Parathyroid adenoma (tissue), 2 donors: ENCODE results near the gene PLCXD3.
A peak's percentile ranks its signal among the peaks of the same experiment; 100 is the strongest.

Experiments used
- H2AFZ ChIP-seq: fragments of 300-600 bp; sonication (generic); one replicate; pipeline ENCODE4 v1.7.0; 2017; ENCODE audit warnings: antibody characterized with exemption, mild to moderate bottlenecking
- H3K27ac ChIP-seq: fragments of 300-600 bp; sonication (generic); one replicate; pipeline ENCODE4 v1.7.0; 2017
- H3K27me3 ChIP-seq: fragments of 300-600 bp; sonication (generic); one replicate; pipeline ENCODE4 v1.7.0; 2017; ENCODE audit warnings: low read length; ENCODE audit not compliant: control insufficient read depth, insufficient read depth
- H3K36me3 ChIP-seq: fragments of 300-600 bp; sonication (generic); one replicate; pipeline ENCODE4 v1.7.0; 2017; ENCODE audit warnings: low read length; ENCODE audit not compliant: control insufficient read depth, insufficient read depth
- H3K4me1 ChIP-seq: fragments of 300-600 bp; sonication (generic); one replicate; pipeline ENCODE4 v1.7.0; 2017; ENCODE audit warnings: control low read depth
- H3K4me2 ChIP-seq: fragments of 300-600 bp; sonication (generic); one replicate; pipeline ENCODE4 v1.7.0; 2017; ENCODE audit warnings: low read length
- H3K4me3 ChIP-seq: fragments of 300-600 bp; sonication (generic); one replicate; pipeline ENCODE4 v1.7.0; 2017; ENCODE audit warnings: low read depth, low read length
- H3K79me2 ChIP-seq: fragments of 300-600 bp; sonication (generic); one replicate; pipeline ENCODE4 v1.7.0; 2017; ENCODE audit warnings: control low read depth
- H3K9ac ChIP-seq: fragments of 300-600 bp; sonication (generic); one replicate; pipeline ENCODE4 v1.7.0; 2017; ENCODE audit warnings: mild to moderate bottlenecking
- H3K9me3 ChIP-seq: fragments of 300-600 bp; sonication (generic); one replicate; pipeline ENCODE4 v1.7.0; 2017; ENCODE audit warnings: low read length; ENCODE audit not compliant: control insufficient read depth
- CTCF ChIP-seq: fragments of 300-600 bp; sonication (generic); IDR thresholded peaks from one replicate; pipeline ENCODE4 v1.7.0; 2017; ENCODE audit warnings: antibody characterized with exemption, mild to moderate bottlenecking
- donor health status: primary hyperparathyroidism.

PLCXD3 gene

GRCh38 chr5:41435276-41435675 lies 75.1 kb downstream of the PLCXD3 start:
- H3K4me1 ChIP-seq: no peaks in the 10 kb centered on the region
- no peaks in the 10 kb centered on the region for H3K36me3 ChIP-seq
- no peaks in the 10 kb centered on the region for H3K27me3 ChIP-seq
- H2AFZ ChIP-seq: no peak overlapping the region
- H3K79me2 ChIP-seq: no peaks in the 10 kb centered on the region
- H3K4me2 ChIP-seq: no peak overlapping the region
- H3K9me3 ChIP-seq: no peaks in the 10 kb centered on the region
- no peak overlapping the region for H3K4me3 ChIP-seq
- no peak for TF ChIP-seq CTCF
- H3K9ac ChIP-seq: no peak overlapping the region
- H3K27ac ChIP-seq: no peak overlapping the region

- H3K4me1 ChIP-seq: no peaks in the 10 kb centered on the region
- H3K79me2 ChIP-seq: no peaks in the 10 kb centered on the region
- H3K9me3 ChIP-seq: no peaks in the 10 kb centered on the region
- no peaks in the 10 kb centered on the region for H3K36me3 ChIP-seq
- no peak overlapping the region for H3K4me2 ChIP-seq
- H3K27me3 ChIP-seq: no peaks in the 10 kb centered on the region
- no peak overlapping the region for H3K9ac ChIP-seq
- peak; percentile 17 for TF ChIP-seq CTCF
- H3K4me3 ChIP-seq: no peak overlapping the region
- H2AFZ ChIP-seq: no peak overlapping the region
- H3K27ac ChIP-seq: no peak overlapping the region
Measured at GRCh38 chr5:41433552-41434181, 76.7 kb downstream of the PLCXD3 start.

GRCh38 chr5:41432481-41433253 lies 77.7 kb downstream of the PLCXD3 start:
- Histone ChIP-seq H3K9ac (no peak overlapping the region), H3K27me3 (no peaks in the 10 kb centered on the region), H2AFZ (no peak overlapping the region), H3K9me3 (no peaks in the 10 kb centered on the region), H3K79me2 (no peaks in the 10 kb centered on the region), H3K36me3 (no peaks in the 10 kb centered on the region), H3K4me1 (no peaks in the 10 kb centered on the region), H3K27ac (no peak overlapping the region), H3K4me2 (no peak overlapping the region), H3K4me3 (no peak overlapping the region)
- no peak for TF ChIP-seq CTCF

- Histone ChIP-seq H3K4me3 (no peak overlapping the region), H3K36me3 (no peaks in the 10 kb centered on the region), H3K27ac (no peak overlapping the region), H3K9me3 (no peaks in the 10 kb centered on the region), H3K27me3 (no peaks in the 10 kb centered on the region), H3K4me2 (no peak overlapping the region), H3K79me2 (no peaks in the 10 kb centered on the region), H3K4me1 (no peaks in the 10 kb centered on the region), H3K9ac (no peak overlapping the region), H2AFZ (no peak overlapping the region)
- TF ChIP-seq CTCF: no peak
Measured at GRCh38 chr5:41427505-41427904, 82.9 kb downstream of the PLCXD3 start.
